ENCODE measurements around the gene CACNA2D2.

The CACNA2D2 gene

DNA sequence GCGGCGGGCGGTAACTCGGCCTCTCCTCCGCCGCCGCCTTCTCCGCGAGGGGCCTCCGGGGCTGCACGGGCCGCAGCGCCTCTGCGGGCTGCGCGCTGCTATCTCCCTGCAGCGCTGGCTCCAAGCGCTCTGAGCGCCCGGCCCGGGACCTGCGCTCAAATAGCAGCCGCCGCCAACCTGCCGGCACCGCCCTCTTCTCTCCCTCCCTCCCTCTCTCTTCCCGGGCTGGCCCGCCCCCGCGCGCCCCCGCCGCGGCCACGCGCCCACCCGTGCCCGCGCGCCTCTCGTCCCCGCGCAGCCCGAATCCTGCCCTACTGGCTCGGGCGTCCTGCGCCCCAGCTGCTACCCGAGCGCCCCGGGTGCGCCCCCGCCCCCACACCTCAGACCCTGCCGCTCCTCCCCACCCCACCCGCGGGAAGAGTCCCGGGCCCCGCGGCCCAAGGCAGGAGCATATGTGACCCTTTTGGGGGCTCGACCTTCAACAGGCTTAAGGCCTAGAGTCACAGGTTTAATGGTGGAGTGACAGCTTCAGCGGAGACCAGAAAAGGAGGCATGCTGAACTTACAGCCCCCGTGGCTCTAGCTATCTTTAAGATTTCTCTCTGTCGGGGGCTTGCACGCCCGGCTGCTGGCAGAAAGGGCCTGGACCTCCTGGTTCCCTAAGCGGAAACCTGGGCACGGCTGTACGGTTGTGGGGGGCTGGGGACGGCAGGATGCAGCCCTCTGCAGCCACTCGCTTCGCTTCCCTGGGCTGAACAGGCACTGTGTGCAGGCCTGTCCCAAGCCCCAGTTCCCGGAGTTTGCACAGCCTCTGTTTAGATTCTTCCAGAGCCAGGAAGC lies at the start of gene CACNA2D2:
Gene CACNA2D2, minus strand, starts transcription at position 131 of the 839 bp plus-strand sequence. CDS start 211 bp downstream, outside the sequence.
- DNase-seq (ENCODE audit: low read depth in 2 of 3, low spot score in 1 of 3) = peak; percentile 5 to 25 (median 10)

DNA sequence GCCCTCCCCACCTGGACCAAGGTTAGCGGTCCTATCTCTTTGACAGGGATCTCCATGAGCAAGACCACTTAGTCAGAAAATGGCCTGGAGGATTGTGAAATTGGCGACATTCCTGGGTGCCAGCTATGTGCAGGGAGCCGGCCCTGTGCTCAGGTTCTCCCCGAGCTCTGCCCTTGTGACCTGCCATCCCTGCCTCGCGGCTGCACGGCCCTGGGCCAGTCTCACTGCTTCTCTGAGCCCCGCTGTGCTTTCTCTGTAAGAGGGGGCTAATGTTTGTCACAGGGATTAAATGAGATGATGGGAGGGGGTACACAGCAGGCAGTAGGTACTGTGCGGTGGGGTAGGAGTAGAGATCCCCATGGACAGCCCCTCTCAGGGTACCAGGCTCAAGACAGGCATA lies 49.2 kb upstream of the CACNA2D2 start:
- DNase-seq (ENCODE audit: low read depth in 2 of 3, low spot score in 1 of 3) = no peak

DNA sequence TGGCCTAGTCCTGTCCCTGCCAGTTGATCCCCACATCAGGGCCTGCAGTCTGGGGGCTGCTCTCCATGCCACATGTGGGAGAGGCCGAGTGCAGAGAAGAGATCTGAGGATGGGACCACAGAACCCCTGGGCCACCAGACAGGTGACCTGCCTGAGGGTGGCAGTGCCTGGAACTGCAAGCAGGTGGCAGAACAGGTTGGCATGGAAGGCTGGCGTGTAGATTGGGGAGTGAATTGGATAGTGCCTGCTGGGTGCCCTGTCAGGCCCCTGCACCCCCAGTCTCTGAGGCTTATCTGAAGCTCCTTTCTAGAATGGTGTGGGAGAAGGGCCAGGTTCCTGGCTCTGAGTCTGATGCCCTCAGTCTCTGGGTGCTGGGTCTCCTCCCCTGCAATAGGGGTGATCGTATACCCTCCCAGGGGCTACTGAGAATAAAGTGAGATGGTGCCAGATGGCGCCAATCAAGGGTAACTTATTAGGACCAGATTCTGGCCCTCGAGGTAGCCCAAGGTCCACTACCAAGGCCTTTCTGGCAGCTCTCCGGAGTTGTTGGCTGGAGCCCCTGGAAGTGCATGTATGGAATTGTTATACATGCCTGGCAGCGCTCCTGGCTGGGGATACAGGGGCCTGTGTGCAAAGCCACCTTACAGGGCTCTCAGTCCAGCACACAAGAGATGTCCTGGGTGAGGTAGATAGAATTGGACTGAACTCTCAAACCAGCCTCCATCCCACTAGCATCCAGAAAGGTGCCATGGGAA lies 48.4 kb upstream of the CACNA2D2 start:
- DNase-seq (ENCODE audit: low read depth in 2 of 3, low spot score in 1 of 3) = no peak

DNA sequence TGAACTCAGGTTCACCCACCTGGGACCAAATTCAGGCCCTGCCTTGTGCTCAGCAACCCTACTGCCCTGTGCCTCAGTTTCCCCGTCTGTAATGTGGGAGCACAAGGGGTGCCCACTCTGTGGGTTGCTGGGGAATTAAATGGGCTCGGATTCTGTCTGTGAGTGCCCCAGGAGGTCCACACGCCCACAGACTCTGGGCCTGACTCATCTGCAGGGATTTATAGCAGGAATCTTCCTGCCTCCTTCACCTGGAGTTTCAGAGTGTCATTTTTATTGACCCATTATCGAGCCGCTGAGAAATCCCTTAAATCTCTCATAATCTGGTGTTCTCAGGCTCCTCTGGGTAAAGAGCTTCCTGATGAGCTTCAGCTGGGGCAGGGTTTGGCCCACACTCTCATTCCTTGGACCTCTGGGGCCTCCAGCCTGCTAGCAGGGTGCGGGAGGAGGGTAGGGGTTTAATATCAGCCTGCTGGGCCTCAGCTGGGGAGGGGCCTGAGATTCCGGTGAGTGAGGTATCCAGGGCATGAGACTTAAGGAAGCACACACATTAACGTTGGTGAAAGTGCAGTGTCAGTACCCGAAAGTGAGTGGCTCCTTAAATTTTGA lies 47.7 kb upstream of the CACNA2D2 start:
- no peak for DNase-seq (ENCODE audit: low read depth in 2 of 3, low spot score in 1 of 3)

- peak; percentile 39 to 78 (median 58) for DNase-seq (ENCODE audit: low read depth in 2 of 3, low spot score in 1 of 3)
Measured at GRCh38 chr3:50550079-50550736, 46.8 kb upstream of the CACNA2D2 start.

DNA sequence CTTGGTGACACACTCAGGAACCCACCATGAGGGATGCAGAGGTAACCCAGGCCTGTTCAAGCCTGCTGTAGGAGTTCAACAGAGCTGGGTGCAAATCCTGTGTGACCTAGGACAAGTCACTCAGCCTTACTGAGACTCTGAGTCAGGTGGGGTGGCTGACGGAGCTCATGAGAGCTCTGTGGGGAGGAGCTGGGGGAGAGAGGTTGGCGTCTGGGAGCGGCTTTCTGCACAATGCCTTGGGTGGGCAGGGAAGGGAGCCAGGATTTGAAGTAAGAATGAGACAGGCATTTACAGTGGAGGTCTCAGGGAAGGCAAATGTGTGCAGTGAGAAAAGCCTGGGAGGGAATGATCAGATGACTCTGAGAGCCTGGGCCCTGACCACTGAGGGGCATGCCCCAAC lies 45.8 kb upstream of the CACNA2D2 start:
- no peak for DNase-seq (ENCODE audit: low read depth in 2 of 3, low spot score in 1 of 3)

- no peak for DNase-seq (ENCODE audit: low read depth in 2 of 3, low spot score in 1 of 3)
Measured at GRCh38 chr3:50545781-50546180, 42.3 kb upstream of the CACNA2D2 start.

- peak; percentile 27 to 68 (median 54) for DNase-seq (ENCODE audit: low read depth in 2 of 3, low spot score in 1 of 3)
Measured at GRCh38 chr3:50542177-50543034, 39.0 kb upstream of the CACNA2D2 start.

- no peak for DNase-seq (ENCODE audit: low read depth in 2 of 3, low spot score in 1 of 3)
Measured at GRCh38 chr3:50539356-50540286, 36.2 kb upstream of the CACNA2D2 start.

GRCh38 chr3:50537421-50538129 lies 34.1 kb upstream of the CACNA2D2 start:
- DNase-seq (ENCODE audit: low read depth in 2 of 3, low spot score in 1 of 3) = no peak

DNA sequence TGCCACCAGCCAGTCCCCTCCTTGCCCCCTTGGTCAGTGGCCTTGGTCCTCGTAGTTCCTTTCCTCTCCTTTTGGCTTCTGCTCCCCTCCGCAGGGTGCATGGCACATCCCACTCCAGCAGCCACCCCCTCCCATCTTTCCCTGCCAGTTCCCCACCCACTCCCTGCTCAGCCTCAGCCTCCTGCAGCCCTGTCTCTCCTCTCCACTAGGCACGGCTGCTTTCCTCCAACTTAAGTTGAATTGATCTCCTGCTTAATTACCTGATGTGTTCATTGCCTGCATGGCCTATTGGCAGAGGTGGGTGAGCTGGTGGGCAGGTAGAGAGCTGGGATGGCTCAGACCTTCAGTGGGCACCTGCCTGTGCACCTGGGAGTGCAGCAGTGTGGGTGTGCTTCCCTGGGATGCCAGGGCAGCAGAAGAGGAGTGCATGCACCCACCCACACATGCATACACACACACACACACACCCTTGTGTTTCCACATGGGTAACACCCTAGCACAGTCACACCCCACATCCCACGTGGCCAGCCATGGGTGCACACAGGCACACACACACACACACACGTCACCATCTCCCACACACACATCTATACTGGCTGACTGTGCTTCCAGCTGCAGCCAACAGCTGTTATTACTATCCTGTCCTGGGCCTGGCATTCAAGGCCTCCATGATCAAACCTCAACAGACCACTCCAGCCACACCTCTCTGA lies 33.2 kb upstream of the CACNA2D2 start:
- DNase-seq (ENCODE audit: low read depth in 2 of 3, low spot score in 1 of 3) = no peak

DNA sequence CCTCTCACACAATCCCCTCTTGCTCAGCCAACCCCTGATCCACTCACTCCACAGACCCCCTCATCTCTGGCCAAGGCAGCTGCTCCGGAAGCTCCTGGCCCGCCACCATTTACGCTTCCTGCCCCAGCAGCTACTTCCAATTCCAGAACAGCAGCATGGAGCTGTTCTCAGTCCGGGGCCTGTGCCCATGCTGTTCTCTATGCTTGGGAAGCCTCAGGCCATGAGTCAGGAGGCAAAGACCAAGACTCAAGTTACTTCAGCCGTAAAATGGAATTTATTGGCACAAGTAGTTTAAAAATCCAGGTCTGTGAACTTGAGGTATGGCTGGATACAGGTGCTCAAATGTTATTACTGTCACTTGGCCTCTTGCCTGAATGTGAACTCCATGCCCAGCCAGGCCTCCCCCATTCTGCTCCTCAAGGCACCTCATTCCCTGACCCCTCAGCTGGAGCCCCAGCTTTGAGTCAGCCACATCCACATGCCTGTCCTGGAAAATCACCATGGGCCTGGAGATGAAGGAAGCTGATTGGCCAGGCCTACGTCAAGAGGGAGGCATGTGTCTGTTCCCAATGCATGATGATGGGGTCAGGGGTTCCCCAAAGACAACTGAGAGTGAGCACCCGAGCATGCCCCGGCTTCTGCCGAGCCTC lies 31.4 kb upstream of the CACNA2D2 start:
- no peak for DNase-seq (ENCODE audit: low read depth in 2 of 3, low spot score in 1 of 3)

GRCh38 chr3:50533807-50534461 lies 30.5 kb upstream of the CACNA2D2 start:
- no peak for DNase-seq (ENCODE audit: low read depth in 2 of 3, low spot score in 1 of 3)

DNA sequence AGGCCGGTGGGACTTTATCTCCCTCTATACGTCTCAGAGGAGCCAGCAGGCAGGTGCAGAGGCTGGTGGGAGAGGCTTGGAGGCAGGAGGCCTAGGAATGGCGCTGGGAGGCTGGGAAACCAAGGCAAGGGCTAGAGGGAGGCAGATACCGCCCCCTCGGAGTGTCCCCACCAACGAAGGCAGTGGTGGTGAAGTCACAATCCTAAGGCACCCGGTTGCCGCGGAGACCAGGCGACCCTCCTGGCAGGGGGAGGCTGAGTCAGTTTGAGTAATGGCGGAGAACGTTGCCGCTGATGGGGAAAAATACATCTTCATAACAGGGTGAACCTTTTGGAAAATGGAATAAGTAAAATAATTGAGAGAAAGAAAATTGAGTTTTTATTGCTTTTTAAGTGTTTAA lies 29.9 kb upstream of the CACNA2D2 start:
- no peak for DNase-seq (ENCODE audit: low read depth in 2 of 3, low spot score in 1 of 3)

DNA sequence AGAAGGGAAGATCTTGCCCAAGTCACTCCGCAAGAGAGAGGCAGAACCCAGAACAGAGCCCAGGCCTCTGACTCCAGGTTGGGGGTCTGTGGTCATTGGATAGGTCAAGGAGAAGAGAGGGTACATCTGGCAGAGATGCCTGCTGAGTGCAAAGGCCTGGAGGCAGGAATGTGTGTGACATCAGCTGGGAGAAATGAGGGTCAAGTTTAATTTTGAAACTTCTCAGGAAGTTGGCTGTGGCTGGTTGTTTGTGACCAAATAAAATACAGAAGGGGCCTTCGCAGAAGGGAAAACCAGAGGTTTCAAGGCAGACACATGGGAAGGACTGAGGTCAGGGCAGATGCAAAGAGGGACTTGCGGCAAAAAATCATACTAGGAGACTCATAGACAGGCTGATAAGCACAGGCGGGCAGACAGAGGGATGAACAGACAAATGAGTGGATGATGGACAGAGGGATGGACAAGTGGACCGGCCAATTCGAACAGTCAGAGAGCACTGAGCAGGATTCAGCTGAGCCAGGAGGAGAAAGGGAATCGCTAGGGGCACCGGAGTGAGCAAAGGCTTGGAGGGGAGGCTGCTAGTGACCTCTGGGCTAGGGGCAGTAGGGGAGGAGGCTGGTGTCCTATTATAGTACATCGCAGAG lies 28.8 kb upstream of the CACNA2D2 start:
- DNase-seq (ENCODE audit: low read depth in 2 of 3, low spot score in 1 of 3) = no peak

- DNase-seq (ENCODE audit: low read depth in 2 of 3, low spot score in 1 of 3) = no peak
Measured at GRCh38 chr3:50531201-50531600, 27.8 kb upstream of the CACNA2D2 start.
